HG03439 (cell line): Measurements from ENCODE around the gene UBA52.

Experiments used
- ATAC-seq: cut with Tn5 transposase; IDR thresholded peaks from one replicate; pipeline ENCODE4 v1.9.1; 2021; ENCODE audit warnings: mild to moderate bottlenecking, moderate library complexity; ENCODE audit not compliant: unreplicated experiment

The UBA52 gene

GRCh38 chr19:18607226-18608101, 35.8 kb downstream of the UBA52 start:
- no peak for ATAC-seq

- no peak for ATAC-seq
Measured at GRCh38 chr19:18608102-18608804, 36.6 kb downstream of the UBA52 start.

GRCh38 chr19:18608805-18609716, 37.4 kb downstream of the UBA52 start:
- ATAC-seq = no peak

- ATAC-seq = no peak
Measured at GRCh38 chr19:18609717-18610051, 38.0 kb downstream of the UBA52 start.

GRCh38 chr19:18610245-18610555, 38.5 kb downstream of the UBA52 start:
- no peak for ATAC-seq

- ATAC-seq = no peak
Measured at GRCh38 chr19:18610556-18611326, 39.1 kb downstream of the UBA52 start.

GRCh38 chr19:18611327-18612050, 39.8 kb downstream of the UBA52 start:
- no peak for ATAC-seq

GRCh38 chr19:18612051-18612771, 40.6 kb downstream of the UBA52 start:
- ATAC-seq = no peak

GRCh38 chr19:18612772-18613588, 41.3 kb downstream of the UBA52 start, which contains the start of gene TMEM59L:
Gene TMEM59L, plus strand, starts transcription at chr19:18612870. Its CDS starts 89 bp downstream, at chr19:18612959.
- ATAC-seq = no peak

GRCh38 chr19:18613589-18614234, 42.1 kb downstream of the UBA52 start:
- no peak for ATAC-seq

GRCh38 chr19:18616023-18616422, 44.4 kb downstream of the UBA52 start:
- ATAC-seq = no peak

- no peak for ATAC-seq
Measured at GRCh38 chr19:18617562-18617961, 45.9 kb downstream of the UBA52 start.

GRCh38 chr19:18618236-18618635, 46.6 kb downstream of the UBA52 start:
- ATAC-seq = no peak

- ATAC-seq = no peak
Measured at GRCh38 chr19:18620311-18620710, 48.7 kb downstream of the UBA52 start.

GRCh38 chr19:18620902-18621301, 49.2 kb downstream of the UBA52 start:
- ATAC-seq = no peak

- ATAC-seq = no peak
Measured at GRCh38 chr19:18626906-18627305, 55.2 kb downstream of the UBA52 start.
